ENCODE measurements around the gene SRMS.

The SRMS gene

GRCh38 chr20:63552481-63553249 is 5.1 kb upstream of the SRMS start:
- DNase-seq: no peak

GRCh38 chr20:63551068-63551467 is 3.5 kb upstream of the SRMS start:
- DNase-seq: no peak

- DNase-seq: no peak
These were observed 2.2 kb upstream of the SRMS start for GRCh38 chr20:63549679-63550282.

- no peak for DNase-seq
These were observed 1.5 kb upstream of the SRMS start for GRCh38 chr20:63549019-63549418.

- DNase-seq: no peak
These were observed 993 bp upstream of the SRMS start for GRCh38 chr20:63548542-63548941.

GRCh38 chr20:63546956-63547724 is 409 bp downstream of the SRMS start:
- no peak for DNase-seq

GRCh38 chr20:63546256-63546955 is 1.1 kb downstream of the SRMS start:
- no peak for DNase-seq

- no peak for DNase-seq
These were observed 1.7 kb downstream of the SRMS start for GRCh38 chr20:63545814-63546213.

- DNase-seq: no peak
These were observed 2.5 kb downstream of the SRMS start for GRCh38 chr20:63544958-63545516.

- no peak for DNase-seq
These were observed 3.1 kb downstream of the SRMS start for GRCh38 chr20:63544241-63544957.

- no peak for DNase-seq
These were observed 3.8 kb downstream of the SRMS start for GRCh38 chr20:63543733-63544132.

- no peak for DNase-seq
These were observed 4.4 kb downstream of the SRMS start for GRCh38 chr20:63543131-63543530.

GRCh38 chr20:63542696-63543095 is 4.9 kb downstream of the SRMS start:
- DNase-seq: no peak

GRCh38 chr20:63542031-63542559 is 5.5 kb downstream of the SRMS start:
- DNase-seq: no peak

GRCh38 chr20:63541371-63541770 is 6.2 kb downstream of the SRMS start:
- DNase-seq: no peak

GRCh38 chr20:63540417-63541186 is 6.9 kb downstream of the SRMS start:
- peak; percentile 14 to 36 (median 23) for DNase-seq

GRCh38 chr20:63539441-63540370 is 7.8 kb downstream of the SRMS start:
- no peak for DNase-seq

GRCh38 chr20:63539092-63539430 is 8.5 kb downstream of the SRMS start:
- DNase-seq: no peak

GRCh38 chr20:63538204-63539091 is 9.1 kb downstream of the SRMS start:
- peak; percentile 41 to 76 (median 64) for DNase-seq

Data from suppressor macrophage (primary cell).